ENCODE measurements around the gene PRSS16.

PRSS16 gene

GRCh38 chr6:27286141-27286540 is 38.6 kb downstream of the PRSS16 start:
- DNase-seq = no peak

DNA sequence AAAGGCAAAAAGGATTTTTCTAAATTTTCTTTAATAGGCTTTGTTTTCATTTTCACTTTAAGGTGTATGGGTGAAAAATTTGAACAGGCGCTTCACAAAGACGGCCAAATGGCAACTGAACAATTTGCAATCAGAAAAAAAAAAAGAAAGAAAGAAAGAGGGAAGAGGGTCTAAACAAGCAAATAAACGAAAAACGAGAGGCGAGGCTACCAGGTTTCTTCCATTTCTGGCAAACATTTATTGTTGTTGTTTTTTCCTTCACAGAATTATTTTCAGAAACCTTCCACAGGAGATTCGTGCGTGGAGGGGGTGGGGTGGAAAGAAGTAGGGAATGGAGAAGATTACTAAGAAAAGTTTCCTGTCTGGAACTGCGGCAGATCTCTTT is 40.2 kb downstream of the PRSS16 start:
- no peak for DNase-seq

GRCh38 chr6:27288136-27289044 is 40.9 kb downstream of the PRSS16 start:
- no peak for DNase-seq

GRCh38 chr6:27290065-27290849 is 42.8 kb downstream of the PRSS16 start:
- no peak for DNase-seq

DNA sequence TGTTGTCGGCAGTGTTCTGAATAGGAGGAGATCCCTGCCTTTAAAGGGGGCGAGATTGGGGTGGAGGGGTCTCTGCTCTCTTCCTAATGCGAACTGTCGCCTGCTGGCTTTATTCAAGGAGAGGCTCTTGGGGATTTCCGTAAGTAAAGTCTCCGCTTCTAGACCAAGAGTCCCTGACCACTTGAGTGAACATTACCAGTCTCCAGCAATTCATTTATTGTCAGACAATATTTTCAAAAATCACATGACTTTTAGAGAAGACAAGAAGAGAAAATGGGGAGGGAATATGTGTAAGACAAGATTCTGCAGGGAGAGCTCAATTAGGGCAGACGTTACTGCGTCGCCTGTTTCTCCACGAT is 43.3 kb downstream of the PRSS16 start:
- DNase-seq = no peak

- no peak for DNase-seq
These were observed 46.1 kb downstream of the PRSS16 start for GRCh38 chr6:27293436-27294098.

- DNase-seq = no peak
These were observed 46.9 kb downstream of the PRSS16 start for GRCh38 chr6:27294409-27294808.

- no peak for DNase-seq
These were observed 48.0 kb downstream of the PRSS16 start for GRCh38 chr6:27295301-27296079.

DNA sequence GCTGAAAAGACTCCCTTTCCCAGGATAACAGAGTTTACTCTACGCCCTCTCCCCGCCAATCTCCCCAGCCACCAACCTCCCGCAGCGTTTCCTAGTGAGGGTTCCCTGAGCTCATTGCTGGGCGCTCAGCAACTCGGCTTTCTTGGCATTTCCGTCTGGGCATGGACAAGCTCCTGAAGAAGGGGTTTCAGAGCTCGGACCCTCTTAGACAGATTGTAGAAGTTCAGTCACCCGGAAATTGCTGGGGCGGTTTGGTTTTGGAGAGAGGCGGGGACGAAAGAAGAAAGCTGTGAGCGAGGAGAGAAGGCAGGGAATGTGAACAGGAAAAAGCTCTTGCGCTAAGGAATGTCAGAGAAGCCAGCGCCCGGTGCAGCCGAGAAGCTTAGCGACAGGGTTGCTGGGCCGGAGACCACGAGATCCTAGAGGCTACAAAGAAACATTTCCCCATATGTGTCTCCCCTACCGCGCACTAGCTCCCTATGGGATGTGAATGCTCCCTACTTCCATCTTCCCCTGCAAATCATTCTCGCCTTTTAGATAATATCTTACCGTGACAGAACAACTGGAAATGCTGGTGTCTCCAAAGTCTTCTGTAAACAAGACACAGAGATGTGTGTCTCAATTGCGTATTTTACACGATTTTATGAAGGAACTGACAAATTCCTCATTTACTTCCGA is 48.7 kb downstream of the PRSS16 start:
- no peak for DNase-seq

DNA sequence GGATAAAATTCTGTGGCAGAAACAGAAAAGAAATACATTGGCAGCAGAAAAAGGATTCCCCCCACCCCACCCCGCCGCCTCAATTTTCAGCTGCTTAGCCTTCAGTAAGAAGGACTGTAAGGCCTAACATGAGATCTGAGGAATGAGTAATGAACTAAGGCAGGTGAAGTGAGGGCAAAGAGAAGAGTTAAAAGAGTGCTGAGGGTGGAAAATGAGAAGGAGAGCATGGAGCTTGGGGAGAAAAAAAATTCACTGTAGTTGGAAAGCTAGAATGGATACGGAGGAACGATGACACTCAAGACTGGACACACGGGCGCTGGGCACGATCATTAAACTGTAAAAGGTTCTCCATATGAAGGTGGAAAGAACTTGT is 50.0 kb downstream of the PRSS16 start:
- no peak for DNase-seq

DNA sequence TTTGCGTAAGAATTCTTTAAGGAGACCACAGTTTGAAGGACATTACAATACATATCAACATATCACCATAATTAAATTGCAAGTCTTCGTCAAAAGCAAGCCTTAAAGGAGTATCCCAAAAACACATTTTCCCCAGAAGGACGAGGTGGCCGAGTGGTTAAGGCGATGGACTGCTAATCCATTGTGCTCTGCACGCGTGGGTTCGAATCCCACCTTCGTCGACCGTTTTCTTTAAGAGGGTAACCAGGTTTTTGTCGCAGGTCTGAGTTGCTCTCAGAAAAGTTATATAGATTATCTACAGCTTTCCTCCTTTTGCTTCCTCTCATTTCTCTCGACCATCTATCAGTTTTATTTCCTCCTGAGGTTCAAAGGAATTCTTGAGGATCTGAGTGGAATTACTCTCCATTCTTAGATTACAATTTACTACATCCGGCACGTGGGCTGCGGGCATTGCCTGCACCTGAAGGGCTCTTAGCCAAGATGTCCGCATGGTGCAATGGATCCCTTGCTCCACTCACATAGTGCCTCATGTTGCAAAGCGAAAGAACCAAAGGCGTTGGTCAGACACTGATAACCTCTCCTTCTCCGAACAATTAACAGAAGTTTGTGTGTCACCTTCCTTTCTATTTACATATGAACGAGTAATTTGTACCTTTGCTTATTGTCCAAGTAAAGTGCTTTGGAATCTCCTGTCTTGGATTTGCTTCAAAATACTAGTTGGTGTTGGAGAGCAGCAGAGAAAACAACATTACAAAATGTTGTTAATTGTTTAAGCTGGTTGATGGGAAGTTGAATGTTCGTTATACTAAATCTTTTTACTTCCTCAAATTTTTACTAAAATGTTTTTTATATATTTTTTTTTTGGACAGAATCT is 50.6 kb downstream of the PRSS16 start:
- no peak for DNase-seq

- DNase-seq = no peak
These were observed 56.2 kb downstream of the PRSS16 start for GRCh38 chr6:27303613-27304272.

Measured in Kasumi-1 (cell line).